Activated CD4-positive, alpha-beta T cell treated with anti-CD3 and anti-CD28 coated beads for 1 hour (primary cell): ENCODE results near the gene HHIPL1.

Source experiments
- DNase-seq: peaks from one replicate; pipeline ENCODE4 v3.0.0-alpha.2; 2020

HHIPL1 gene

GRCh38 chr14:99678198-99678597 is 33.3 kb downstream of the HHIPL1 start:
- no peak for DNase-seq

- DNase-seq, result no peak
These were observed 34.2 kb downstream of the HHIPL1 start for GRCh38 chr14:99679111-99679510.

- no peak for DNase-seq
These were observed 34.6 kb downstream of the HHIPL1 start for GRCh38 chr14:99679543-99679942.

GRCh38 chr14:99679996-99680395 is 35.1 kb downstream of the HHIPL1 start:
- DNase-seq, result no peak

GRCh38 chr14:99681101-99681831 is 36.3 kb downstream of the HHIPL1 start:
- no peak for DNase-seq

- DNase-seq, result no peak
These were observed 36.9 kb downstream of the HHIPL1 start for GRCh38 chr14:99681832-99682148.

GRCh38 chr14:99682809-99683618 is 38.1 kb downstream of the HHIPL1 start:
- DNase-seq, result peak; percentile 70

- peak; percentile 99 for DNase-seq
These were observed 38.9 kb downstream of the HHIPL1 start, which contains the start of gene CYP46A1 for GRCh38 chr14:99683619-99684409. TSS of gene CYP46A1 (plus strand) at chr14:99684298. CDS start at chr14:99684418, 120 bp downstream.

- no peak for DNase-seq
These were observed 39.5 kb downstream of the HHIPL1 start for GRCh38 chr14:99684410-99684934.

- DNase-seq, result no peak
These were observed 40.2 kb downstream of the HHIPL1 start for GRCh38 chr14:99685151-99685591.

GRCh38 chr14:99685596-99685995 is 40.7 kb downstream of the HHIPL1 start:
- DNase-seq, result no peak

GRCh38 chr14:99686557-99687283 is 41.8 kb downstream of the HHIPL1 start:
- no peak for DNase-seq

- no peak for DNase-seq
These were observed 42.6 kb downstream of the HHIPL1 start for GRCh38 chr14:99687284-99688209.

- DNase-seq, result no peak
These were observed 43.3 kb downstream of the HHIPL1 start for GRCh38 chr14:99688210-99688581.

- DNase-seq, result no peak
These were observed 43.7 kb downstream of the HHIPL1 start for GRCh38 chr14:99688629-99689028.

GRCh38 chr14:99689266-99690236 is 44.6 kb downstream of the HHIPL1 start:
- no peak for DNase-seq

GRCh38 chr14:99690636-99691035 is 45.7 kb downstream of the HHIPL1 start:
- DNase-seq, result no peak

GRCh38 chr14:99691111-99691885 is 46.4 kb downstream of the HHIPL1 start:
- no peak for DNase-seq

- DNase-seq, result no peak
These were observed 49.0 kb downstream of the HHIPL1 start for GRCh38 chr14:99693918-99694317.
